KOPT-K1 (cell line): ENCODE measurements around the gene METTL1.

Experiments used
- H3K27ac ChIP-seq: fragments of 200-600 bp; sonication (generic); 2 replicates; pipeline ENCODE4 v1.5.1; 2016; ENCODE audit warnings: antibody characterized with exemption, mild to moderate bottlenecking, low read depth, low read length; ENCODE audit not compliant: poor library complexity, severe bottlenecking
- H3K36me3 ChIP-seq: fragments of 200-600 bp; sonication (generic); 2 replicates; pipeline ENCODE4 v1.5.1; 2017; ENCODE audit warnings: antibody characterized with exemption, mild to moderate bottlenecking, low read length, moderate library complexity; ENCODE audit not compliant: insufficient read depth
- H3K9me3 ChIP-seq: fragments of 200-600 bp; sonication (generic); 2 replicates; pipeline ENCODE4 v1.5.1; 2017; ENCODE audit warnings: antibody characterized with exemption, low read length, mild to moderate bottlenecking; ENCODE audit not compliant: insufficient read depth, poor library complexity, severe bottlenecking

Gene METTL1

GRCh38 chr12:57733928-57734327, 38.0 kb downstream of the METTL1 start:
- no peaks in the 10 kb centered on the region for H3K9me3 ChIP-seq
- peaks cover 87% of the 10 kb centered on the region for H3K36me3 ChIP-seq
- H3K27ac ChIP-seq = no peak overlapping the region

DNA sequence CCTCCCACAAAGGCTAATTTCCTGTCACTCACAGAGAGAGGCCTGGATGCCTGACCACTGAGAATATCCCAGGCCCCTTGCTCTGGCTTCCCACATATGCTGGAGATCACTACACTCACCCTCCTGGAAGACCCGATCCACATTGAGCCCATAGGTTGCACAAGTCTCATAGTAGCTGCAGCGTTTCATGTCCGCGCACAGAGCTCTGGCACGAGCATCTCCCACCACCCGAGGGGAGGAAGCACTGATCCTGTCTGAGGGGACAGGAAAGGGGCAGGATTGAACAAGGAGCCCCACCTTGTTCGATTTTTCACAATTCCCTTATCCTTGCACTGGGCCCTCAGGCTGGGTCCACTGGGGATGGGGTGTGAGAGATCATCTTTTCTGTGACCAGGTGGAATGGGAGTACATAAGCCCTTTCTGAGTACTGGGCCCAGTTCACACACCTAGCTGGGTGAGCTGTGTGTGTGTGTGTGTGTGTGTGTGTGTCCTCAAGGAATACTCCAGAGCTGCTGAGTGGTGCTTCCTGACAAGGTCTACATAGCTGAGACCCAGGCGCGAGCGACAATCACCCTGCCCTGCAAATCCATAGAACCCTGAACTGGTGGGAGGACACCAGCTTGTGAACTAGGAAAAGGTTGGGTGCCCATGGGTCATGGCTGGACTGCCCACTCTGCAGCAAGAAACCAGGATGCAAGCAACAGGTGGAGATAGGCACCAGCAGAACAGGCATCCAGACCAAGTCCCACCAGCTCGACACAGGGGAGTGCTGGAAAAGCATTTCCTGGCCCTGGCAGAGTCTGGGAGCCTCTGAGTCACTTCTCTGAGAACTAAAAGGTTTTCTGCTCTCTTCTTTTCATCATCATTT, 38.9 kb downstream of the METTL1 start:
- Histone ChIP-seq H3K9me3 (no peaks in the 10 kb centered on the region), H3K27ac (no peak overlapping the region), H3K36me3 (peaks cover 94% of the 10 kb centered on the region)

DNA sequence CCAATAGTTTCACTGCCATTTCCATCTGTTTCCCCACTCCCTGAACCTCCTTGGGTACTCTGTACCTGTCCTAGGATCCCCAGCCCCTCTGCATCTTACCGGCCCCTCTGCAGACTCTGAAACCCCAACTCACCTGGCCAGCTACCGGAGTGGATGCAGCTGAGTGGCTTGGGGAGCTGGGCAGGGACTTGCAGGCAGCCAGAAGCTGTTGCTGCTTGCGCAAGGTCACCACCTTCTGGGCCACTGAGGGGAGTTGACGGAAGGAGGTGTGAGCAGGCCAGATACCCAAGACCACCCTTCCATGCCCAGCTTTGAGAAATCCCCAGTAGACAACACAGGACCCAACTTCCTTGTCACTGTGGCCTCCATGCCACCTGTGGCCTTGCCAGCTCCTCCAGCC, 39.6 kb downstream of the METTL1 start:
- H3K9me3 ChIP-seq = no peaks in the 10 kb centered on the region
- no peak overlapping the region for H3K27ac ChIP-seq
- peaks cover 97% of the 10 kb centered on the region for H3K36me3 ChIP-seq

- H3K36me3 ChIP-seq = peaks cover 97% of the 10 kb centered on the region
- H3K9me3 ChIP-seq = no peaks in the 10 kb centered on the region
- no peak overlapping the region for H3K27ac ChIP-seq
Observed at GRCh38 chr12:57731411-57732080, 40.4 kb downstream of the METTL1 start.

DNA sequence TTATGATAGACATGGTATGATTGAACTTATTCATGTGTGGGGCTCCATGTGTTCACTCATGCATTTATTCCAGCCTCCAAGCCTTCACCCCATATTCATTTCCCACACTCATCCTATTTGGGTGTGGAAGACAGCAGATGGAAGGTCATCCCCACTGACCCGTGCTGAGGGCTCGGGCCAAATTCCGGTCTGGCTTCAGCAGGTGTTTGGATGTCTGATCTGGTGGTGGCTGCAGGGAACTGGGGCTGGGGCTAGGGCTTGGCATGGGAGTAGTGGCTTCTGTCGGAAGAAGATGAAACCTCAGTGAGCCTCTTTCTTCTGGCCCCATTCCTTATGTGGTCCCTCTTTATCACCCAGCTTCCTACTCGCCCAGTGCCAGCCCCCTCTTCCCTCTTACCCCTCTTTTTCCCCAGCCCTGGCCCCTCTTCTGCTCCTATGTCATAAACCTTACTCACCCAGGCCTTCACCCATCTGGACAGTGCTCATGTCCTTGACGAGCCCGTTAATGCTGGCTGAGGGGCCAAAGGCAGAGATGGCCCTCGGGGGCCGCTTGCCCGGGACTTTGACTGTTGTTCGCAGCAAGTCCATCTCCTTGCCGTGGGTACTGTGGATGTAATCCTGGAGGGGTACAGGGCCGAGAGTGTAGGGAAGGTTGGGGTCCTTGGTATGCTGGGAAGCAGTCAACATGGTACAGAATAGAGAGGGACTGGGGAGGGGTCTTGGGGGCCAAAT, 41.4 kb downstream of the METTL1 start:
- no peak overlapping the region for H3K27ac ChIP-seq
- no peaks in the 10 kb centered on the region for H3K9me3 ChIP-seq
- H3K36me3 ChIP-seq = peaks cover 97% of the 10 kb centered on the region

GRCh38 chr12:57729321-57729844, 42.5 kb downstream of the METTL1 start:
- H3K36me3 ChIP-seq = peaks cover 90% of the 10 kb centered on the region
- H3K27ac ChIP-seq = no peak overlapping the region
- H3K9me3 ChIP-seq = no peaks in the 10 kb centered on the region

DNA sequence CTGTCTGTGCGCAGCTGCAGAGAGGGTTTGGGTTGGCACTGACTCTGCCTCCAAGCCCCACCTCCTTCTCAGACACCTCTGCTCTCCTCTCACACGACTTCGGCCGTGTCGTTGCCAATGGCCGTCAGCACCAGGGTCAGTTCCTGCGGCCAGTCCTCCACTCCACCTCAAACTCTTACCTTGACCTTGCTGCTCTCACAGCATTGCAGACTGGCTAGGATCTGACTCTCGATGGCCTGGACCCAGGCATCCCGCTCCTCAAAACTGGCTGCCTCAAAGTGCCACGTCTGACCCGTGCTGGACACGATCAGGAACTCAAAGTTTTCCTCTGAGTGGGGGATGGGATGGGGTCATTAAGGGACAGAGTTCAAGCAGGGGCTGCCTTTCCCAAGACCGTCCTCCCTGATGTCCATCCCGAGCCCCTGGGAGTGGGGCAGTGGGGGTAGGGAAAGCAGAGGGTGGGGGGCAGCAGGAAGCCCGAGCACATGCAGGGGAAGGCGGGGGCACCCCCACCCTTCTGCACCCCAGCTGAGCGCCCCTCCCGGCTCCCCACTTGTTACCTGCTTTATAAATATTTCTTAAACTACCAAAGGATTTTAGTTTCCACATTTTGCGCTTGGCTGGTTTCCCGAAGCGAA, 44.0 kb downstream of the METTL1 start:
- H3K36me3 ChIP-seq = peaks cover 90% of the 10 kb centered on the region
- no peak overlapping the region for H3K27ac ChIP-seq
- no peaks in the 10 kb centered on the region for H3K9me3 ChIP-seq

DNA sequence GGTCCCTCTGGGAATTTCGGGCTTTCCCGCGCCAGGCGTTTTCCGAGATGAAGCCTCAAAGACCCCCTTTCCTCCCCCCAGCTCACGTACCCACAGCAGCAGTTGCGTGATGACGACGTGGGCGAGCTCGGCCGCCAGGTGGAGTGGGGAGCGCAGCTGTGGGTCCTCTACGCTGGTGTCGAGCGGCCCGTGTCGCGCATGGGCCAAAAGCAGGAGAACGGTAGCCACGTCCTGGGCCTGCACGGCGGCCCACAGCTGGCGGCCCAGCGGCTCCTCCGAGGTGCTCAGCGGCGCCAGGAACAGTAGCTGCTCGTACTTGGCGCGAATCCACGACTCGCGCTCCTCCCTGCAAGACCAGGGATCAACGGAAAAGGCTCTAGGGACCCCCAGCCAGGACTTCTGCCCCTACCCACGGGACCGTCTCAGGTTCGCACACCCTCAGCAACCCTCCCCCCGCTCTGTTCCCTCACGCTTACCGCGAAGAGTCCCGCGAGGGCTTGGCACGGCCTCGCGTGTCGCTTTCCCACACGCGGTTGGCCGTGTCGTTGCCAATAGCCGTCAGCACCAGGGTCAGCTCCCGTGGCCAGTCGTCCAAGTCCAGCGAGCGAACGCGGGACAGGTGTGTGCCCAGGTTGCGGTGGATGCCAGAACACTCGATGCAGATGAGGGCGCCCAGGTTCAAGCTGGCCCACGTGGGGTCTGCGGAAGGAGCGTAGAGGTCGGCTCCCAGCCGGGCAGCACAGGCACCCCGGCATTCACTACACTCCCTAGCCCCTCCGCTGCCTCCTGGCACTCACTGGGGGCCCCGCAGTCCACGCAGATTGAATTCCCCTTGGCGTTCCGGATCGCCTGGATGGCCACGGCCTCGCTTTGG, 44.8 kb downstream of the METTL1 start:
- Histone ChIP-seq H3K9me3 (no peaks in the 10 kb centered on the region), H3K36me3 (peaks cover 87% of the 10 kb centered on the region), H3K27ac (no peak overlapping the region)

DNA sequence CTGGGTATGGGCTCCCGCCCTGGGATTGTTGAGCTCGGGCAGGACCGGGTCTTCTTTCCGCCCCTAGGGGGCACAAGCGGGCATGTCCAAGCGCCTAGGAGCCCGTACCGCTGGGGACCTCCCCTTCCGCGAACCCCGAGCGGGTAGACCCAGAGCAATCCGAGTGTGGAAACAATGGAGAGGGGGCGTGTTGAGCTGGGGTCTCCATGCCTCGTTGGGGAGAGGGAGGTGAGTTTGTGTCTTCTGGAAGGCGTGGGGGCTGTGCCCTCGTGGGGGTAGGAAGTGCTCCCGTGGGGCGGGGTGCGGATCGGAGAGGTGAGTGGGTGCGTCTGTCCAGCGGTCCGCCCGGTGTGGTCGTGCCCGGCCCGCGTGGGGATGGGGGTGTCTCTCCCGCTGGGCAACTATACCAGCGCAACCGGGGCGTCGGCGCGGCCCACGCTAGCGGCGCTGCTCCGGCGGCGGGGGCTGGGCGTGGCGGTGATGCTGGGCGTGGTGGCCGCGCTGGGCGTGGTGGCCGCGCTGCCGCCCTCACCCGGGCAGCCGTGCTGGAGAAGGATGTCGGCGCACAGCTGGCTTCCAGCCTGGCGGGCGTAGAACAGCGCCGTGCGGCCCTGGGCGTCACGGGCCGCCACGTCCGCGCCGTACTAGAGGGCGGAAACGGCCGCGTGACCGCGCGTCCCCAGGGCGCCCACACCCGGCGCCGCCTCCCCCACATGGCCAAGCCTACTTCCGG, 45.6 kb downstream of the METTL1 start:
- Histone ChIP-seq H3K9me3 (no peaks in the 10 kb centered on the region), H3K36me3 (peaks cover 87% of the 10 kb centered on the region), H3K27ac (no peak overlapping the region)

DNA sequence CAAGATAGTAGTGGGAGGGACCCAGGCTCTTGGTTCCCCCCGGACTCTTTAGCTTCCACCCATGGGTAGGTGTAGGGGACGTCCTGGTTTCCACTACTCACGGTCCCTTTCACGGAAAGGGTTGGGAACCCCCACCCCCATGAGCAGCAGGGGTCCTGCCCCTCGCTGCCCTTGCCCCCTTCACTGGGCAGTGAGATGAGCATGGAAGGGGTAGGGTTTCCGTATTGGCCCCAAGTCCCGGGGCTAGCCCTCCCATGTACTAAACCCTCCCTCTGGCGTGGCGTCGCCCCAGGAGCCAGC, 46.1 kb downstream of the METTL1 start:
- peaks cover 87% of the 10 kb centered on the region for H3K36me3 ChIP-seq
- no peak overlapping the region for H3K27ac ChIP-seq
- H3K9me3 ChIP-seq = no peaks in the 10 kb centered on the region

DNA sequence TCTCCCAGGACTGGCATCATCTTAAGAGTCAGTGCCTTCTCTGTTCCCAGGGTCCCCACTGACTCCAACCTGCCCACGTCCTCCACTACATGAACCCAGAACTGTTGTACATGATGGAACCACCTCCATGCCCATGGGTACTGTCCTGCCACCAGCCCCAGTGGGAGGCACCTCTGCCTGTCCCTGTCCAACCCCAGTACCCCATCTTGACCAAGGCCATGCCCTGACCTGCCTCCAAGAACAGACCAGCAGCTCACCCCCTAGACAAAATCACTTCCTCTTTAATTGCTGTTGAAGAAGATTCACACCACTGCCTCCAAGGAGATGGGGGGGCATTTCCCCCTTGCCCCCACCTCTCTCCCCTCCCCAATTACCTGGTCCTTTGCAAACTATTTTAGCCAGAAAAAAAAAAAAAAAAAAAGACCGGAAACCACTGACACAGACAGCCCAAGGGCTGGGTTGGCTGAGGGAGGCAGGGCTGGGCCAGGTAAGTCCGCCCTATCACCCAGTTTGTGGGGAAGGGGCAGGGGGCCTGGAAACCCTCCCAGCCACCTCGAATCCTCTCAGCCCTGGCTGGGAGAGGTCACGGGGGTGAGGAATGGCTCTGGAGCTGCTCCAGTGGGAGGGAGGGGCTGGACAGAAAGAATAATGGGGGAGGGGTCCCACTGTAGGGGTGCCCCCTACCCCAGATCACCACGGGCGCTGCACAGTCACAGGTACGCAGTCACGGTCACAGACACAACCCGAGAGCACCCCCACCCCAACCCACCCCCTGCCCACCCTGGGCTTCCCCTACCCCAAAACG, 46.8 kb downstream of the METTL1 start:
- Histone ChIP-seq H3K9me3 (no peaks in the 10 kb centered on the region), H3K27ac (no peak overlapping the region), H3K36me3 (peaks cover 87% of the 10 kb centered on the region)

- no peak overlapping the region for H3K27ac ChIP-seq
- H3K36me3 ChIP-seq = peaks cover 87% of the 10 kb centered on the region
- H3K9me3 ChIP-seq = no peaks in the 10 kb centered on the region
Observed at GRCh38 chr12:57724003-57724935, 47.6 kb downstream of the METTL1 start.
